LNCaP clone FGC (cell line): ENCODE measurements around the gene BLVRB.
"Not testable (repeated sequence)": the region's sequence is repeated elsewhere in the genome, so short reads cannot be mapped to it uniquely, and the experiment has no call there.

Experiments
- DNase-seq: peaks from one replicate; pipeline ENCODE4 v3.0.0-alpha.2; 2011; ENCODE audit warnings: low read depth
- H3K4me3 ChIP-seq: 2 replicates; pipeline ENCODE4 v1.5.1; 2011; ENCODE audit warnings: mild to moderate bottlenecking, low read depth, low read length, control low read depth
- CTCF ChIP-seq: IDR thresholded peaks from 2 replicates; pipeline ENCODE4 v1.5.1; 2012; ENCODE audit warnings: mild to moderate bottlenecking; ENCODE audit not compliant: control insufficient read depth, insufficient read depth; ENCODE audit errors: extremely low read depth

BLVRB gene

GRCh38 chr19:40492274-40492673 lies 26.7 kb upstream of the BLVRB start:
- H3K4me3 ChIP-seq, result no peak overlapping the region
- TF ChIP-seq CTCF, result no peak
- no peak for DNase-seq

- no peak overlapping the region for H3K4me3 ChIP-seq
- no peak for DNase-seq
- no peak for TF ChIP-seq CTCF
These were observed 24.3 kb upstream of the BLVRB start for GRCh38 chr19:40489882-40490230.

GRCh38 chr19:40486017-40486416 lies 20.5 kb upstream of the BLVRB start:
- no peak for DNase-seq
- no peak for TF ChIP-seq CTCF
- H3K4me3 ChIP-seq, result no peak overlapping the region

- H3K4me3 ChIP-seq, DNase-seq: not testable (repeated sequence)
These were observed 10.5 kb upstream of the BLVRB start for GRCh38 chr19:40475878-40476644.

GRCh38 chr19:40474737-40475136 lies 9.2 kb upstream of the BLVRB start:
- no peak for TF ChIP-seq CTCF
- no peak overlapping the region for H3K4me3 ChIP-seq
- DNase-seq, result no peak

- no peak overlapping the region for H3K4me3 ChIP-seq
- DNase-seq, result no peak
- TF ChIP-seq CTCF, result no peak
These were observed 7.0 kb upstream of the BLVRB start for GRCh38 chr19:40472516-40472915.

GRCh38 chr19:40471111-40471510 lies 5.6 kb upstream of the BLVRB start:
- H3K4me3 ChIP-seq, result no peak overlapping the region
- no peak for DNase-seq
- no peak for TF ChIP-seq CTCF
